ENCODE measurements around the gene SLU7. TPM values are rescaled to one million over a fixed set of nuclear protein-coding genes. Genes with fewer than 3 reads are reported as not detected.

The SLU7 gene
- total RNA-seq, 2 donors from 2014 or later: 35.5 to 50.7 TPM

GRCh38 chr5:160354666-160355065 is 64.2 kb downstream of the SLU7 start:
- DNase-seq (no peak), ATAC-seq (no peak)
- intact Hi-C loops (cut with DNase I, micrococcal nuclease): no loop called here

DNA sequence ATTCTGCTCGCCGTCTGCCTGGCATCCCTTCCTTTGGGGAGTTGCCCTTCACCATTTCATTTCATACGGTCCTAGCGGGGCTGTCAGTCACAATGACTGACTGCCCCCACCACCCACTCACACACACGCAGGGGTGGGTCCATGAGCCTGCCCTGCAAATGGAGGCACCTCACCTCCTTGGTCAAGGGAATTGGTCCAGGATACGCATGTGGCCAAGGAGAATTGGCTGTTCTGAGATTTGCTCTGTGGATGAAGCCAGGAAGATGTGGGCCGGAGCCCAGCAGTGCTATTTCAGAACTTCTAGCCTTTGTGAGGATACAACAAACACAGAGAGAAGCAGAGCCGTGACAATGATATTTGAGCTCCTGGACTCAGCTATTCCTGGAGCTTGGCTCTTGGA is 65.5 kb downstream of the SLU7 start:
- DNase-seq: no peak
- intact Hi-C loops (cut with DNase I, micrococcal nuclease): no loop called here
- ATAC-seq: no peak

DNA sequence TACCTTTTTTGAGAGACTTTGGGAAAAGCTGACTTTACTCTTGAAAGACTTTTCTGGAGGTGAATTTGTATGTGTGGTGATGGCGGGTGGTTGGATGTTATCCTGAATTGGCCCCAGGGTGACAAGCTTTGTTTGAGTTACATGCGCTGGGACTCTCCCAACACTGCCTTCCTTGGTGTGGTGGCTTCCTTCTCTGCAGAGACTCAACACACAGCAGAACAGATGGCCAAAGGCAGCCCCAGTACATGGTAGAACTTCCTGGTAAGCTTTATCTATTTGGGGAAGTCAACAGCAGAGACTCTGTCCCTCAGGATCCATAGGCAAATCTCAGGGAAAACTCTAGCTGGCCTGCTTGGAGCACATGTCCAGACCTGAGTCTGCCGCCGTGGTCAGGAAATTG is 66.6 kb downstream of the SLU7 start:
- no peak for DNase-seq
- intact Hi-C loops (cut with DNase I, micrococcal nuclease): no loop called here
- ATAC-seq: peak; percentile 50

Other genes starting within 250 kb of the SLU7 start
- gene FABP6, start 189.6 kb downstream of the SLU7 start, total RNA-seq: not detected
- gene CCNJL, start 106.5 kb downstream of the SLU7 start, total RNA-seq: 10 to 100 TPM; 19.0 to 27.7 TPM
- gene C1QTNF2, start 48.5 kb downstream of the SLU7 start, total RNA-seq: under 1 TPM; 0.56 to 0.73 TPM
- 1 to 10 TPM; 1.3 to 1.8 TPM for gene FAM200C, start 19.0 kb downstream of the SLU7 start, total RNA-seq
- gene PTTG1, start 2.8 kb upstream of the SLU7 start, total RNA-seq: 10 to 100 TPM in 1 of 2 donors, 1 to 10 TPM in 1; 6.8 to 30.8 TPM